Thymus (tissue), 11 donors: ENCODE results near the gene PROZ. TPM values are rescaled to one million over a fixed set of nuclear protein-coding genes. Genes with fewer than 3 reads are reported as not detected.

Experiments
- DNase-seq, 9 donors: peaks; one replicate each; pipeline ENCODE4 v3.0.0-alpha.2; 2013; ENCODE audit warnings: low spot score in 9 of 9, low read depth in 6 of 9, missing footprints in 1 of 9
- H3K27ac ChIP-seq, 2 donors: one replicate each; pipeline ENCODE4 v1.5.1; 2013; ENCODE audit warnings: control low read depth in 1 of 2, low read depth in 1 of 2, low read length in 1 of 2, mild to moderate bottlenecking in 1 of 2, moderate library complexity in 1 of 2
- H3K27me3 ChIP-seq, 2 donors: one replicate each; pipeline ENCODE4 v1.5.1; 2013; ENCODE audit warnings: low read length in 1 of 2; ENCODE audit not compliant: control insufficient read depth in 2 of 2, insufficient read depth in 1 of 2
- H3K36me3 ChIP-seq, 2 donors: one replicate each; pipeline ENCODE4 v1.5.1; 2013; ENCODE audit warnings: low read length in 1 of 2, mild to moderate bottlenecking in 1 of 2, moderate library complexity in 1 of 2; ENCODE audit not compliant: control insufficient read depth in 2 of 2, insufficient read depth in 2 of 2
- H3K4me1 ChIP-seq, 2 donors: one replicate each; pipeline ENCODE4 v1.5.1; 2013; ENCODE audit warnings: low read length in 2 of 2; ENCODE audit not compliant: control insufficient read depth in 2 of 2, insufficient read depth in 2 of 2
- H3K4me3 ChIP-seq, 2 donors: one replicate each; pipeline ENCODE4 v1.5.1; 2013; ENCODE audit warnings: low read length in 2 of 2, control low read depth in 1 of 2, mild to moderate bottlenecking in 1 of 2
- H3K9me3 ChIP-seq, 2 donors: one replicate each; pipeline ENCODE4 v1.5.1; 2013; ENCODE audit warnings: low read length in 1 of 2, mild to moderate bottlenecking in 1 of 2; ENCODE audit not compliant: control insufficient read depth in 2 of 2, insufficient read depth in 1 of 2
- WGBS: extraction: QIAGEN DNeasy Blood & Tissue Kit; methylation state at CpG from one replicate; pipeline ENCODE4 v1.1.7; 2013; 5-methylcytosine and 5-hydroxymethylcytosine counted together
- polyA plus RNA-seq: library from polyadenylated mRNA; stranded (reverse); fragments of 200-250 nt; gene quantifications from one replicate; pipeline ENCODE4 v1.2.3, GENCODE V29; 2013
- total RNA-seq: library from RNA; stranded (reverse); fragments of 120-200 nt; gene quantifications from one replicate; pipeline ENCODE4 v1.2.4, GENCODE V29; 2013
- donor health status: healthy.

PROZ gene
- total and polyA plus RNA-seq, 2 donors, result 0.05 to 0.07 TPM

DNA sequence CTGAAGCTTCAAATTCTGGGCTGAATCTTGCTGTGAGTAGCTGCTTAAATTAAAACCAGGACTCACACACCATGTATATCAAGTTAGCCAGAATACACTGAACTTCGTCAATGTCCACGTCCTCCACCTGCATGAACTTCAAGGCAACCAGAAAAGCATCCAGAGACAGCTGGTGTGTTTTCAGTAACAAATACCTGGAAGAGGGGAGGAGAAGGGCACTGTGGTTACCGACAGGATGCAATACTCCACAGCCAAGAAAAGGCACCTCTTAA is 20.4 kb downstream of the PROZ start:
- WGBS, result 47% methylated on average over 3 of the region's 3 CpGs
- Histone ChIP-seq H3K9me3 (no peaks in the 10 kb centered on the region), H3K36me3 (peaks cover 54 to 77% of the 10 kb centered on the region in 2 donors), H3K4me1 (peaks cover 0 to 6% of the 10 kb centered on the region in 2 donors), H3K27ac (no peak overlapping the region), H3K27me3 (no peaks in the 10 kb centered on the region), H3K4me3 (no peak overlapping the region)
- no peak for DNase-seq

DNA sequence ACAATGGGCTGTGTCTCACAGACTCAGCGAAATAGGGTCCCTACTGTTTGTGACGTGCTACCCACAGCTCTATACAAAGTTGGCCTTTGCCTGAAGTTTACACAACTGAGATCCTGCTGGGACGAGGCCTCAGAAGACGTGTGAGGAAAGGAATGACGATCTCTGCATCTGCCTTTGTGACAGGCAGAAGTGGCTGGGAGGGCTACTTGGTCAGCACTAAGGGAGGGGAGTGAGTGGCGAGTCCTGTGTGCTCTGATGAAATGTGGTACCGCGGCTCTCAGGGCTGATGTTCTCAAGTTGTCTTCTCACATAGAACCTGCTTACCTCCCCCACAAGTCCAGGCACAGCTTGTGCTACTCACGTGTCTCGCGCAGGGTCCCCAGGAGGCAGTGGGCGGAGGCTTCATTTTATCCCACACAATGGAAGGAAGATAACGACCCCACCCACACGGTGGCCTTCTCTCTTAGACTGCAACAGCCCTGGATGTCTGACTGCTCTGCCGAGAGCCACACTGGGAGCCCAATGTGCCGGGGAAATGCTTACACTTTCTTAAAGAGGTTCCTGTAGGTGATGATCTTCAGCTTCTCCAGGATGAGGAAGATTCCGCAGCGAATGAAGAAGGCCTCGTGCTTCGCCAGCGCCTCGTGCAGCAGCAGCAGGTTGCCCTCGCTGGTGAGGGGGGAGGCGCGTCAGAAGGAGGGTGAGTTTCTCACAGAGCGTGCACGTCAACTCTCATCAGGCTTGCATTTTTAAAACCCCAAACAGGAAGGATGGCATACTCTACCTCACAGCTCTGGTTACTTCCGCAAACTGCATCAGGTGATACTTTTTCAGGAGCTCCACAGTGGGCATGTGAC is 21.2 kb downstream of the PROZ start:
- DNase-seq, result peak in 2 of 9 donors; percentile 18 to 57
- 86% methylated on average over 28 of the region's 28 CpGs for WGBS
- no peak overlapping the region for H3K27ac ChIP-seq
- H3K36me3 ChIP-seq, result peaks cover 58 to 77% of the 10 kb centered on the region in 2 donors
- H3K9me3 ChIP-seq, result no peaks in the 10 kb centered on the region
- H3K4me3 ChIP-seq, result no peak overlapping the region
- H3K4me1 ChIP-seq, result peaks cover 0 to 9% of the 10 kb centered on the region in 2 donors
- H3K27me3 ChIP-seq, result no peaks in the 10 kb centered on the region

DNA sequence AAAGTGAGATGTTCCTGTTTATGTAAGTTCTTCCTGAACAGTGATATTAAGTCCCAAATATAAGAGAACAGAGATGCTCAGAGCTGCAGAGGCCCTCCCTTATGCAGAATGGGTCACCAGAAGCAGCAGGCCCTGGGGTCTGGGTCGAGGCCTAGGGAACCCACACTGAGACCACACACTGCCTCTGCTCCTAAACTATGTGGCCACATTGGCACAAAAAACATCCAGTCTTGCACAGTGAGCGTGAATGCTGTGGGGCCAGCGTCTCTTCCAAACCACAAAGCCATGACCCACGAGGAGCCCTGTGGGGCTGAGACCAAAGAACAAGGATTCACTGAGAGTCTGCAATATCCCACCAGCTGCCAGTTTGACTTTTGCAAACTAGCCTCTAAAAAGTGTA is 23.6 kb downstream of the PROZ start:
- H3K4me1 ChIP-seq, result peaks cover 5 to 24% of the 10 kb centered on the region in 2 donors
- H3K9me3 ChIP-seq, result no peaks in the 10 kb centered on the region
- 87% methylated on average over 4 of the region's 4 CpGs for WGBS
- H3K4me3 ChIP-seq, result no peak overlapping the region
- no peak for DNase-seq
- H3K27ac ChIP-seq, result no peak overlapping the region
- peaks cover 53 to 58% of the 10 kb centered on the region in 2 donors for H3K36me3 ChIP-seq
- H3K27me3 ChIP-seq, result no peaks in the 10 kb centered on the region

DNA sequence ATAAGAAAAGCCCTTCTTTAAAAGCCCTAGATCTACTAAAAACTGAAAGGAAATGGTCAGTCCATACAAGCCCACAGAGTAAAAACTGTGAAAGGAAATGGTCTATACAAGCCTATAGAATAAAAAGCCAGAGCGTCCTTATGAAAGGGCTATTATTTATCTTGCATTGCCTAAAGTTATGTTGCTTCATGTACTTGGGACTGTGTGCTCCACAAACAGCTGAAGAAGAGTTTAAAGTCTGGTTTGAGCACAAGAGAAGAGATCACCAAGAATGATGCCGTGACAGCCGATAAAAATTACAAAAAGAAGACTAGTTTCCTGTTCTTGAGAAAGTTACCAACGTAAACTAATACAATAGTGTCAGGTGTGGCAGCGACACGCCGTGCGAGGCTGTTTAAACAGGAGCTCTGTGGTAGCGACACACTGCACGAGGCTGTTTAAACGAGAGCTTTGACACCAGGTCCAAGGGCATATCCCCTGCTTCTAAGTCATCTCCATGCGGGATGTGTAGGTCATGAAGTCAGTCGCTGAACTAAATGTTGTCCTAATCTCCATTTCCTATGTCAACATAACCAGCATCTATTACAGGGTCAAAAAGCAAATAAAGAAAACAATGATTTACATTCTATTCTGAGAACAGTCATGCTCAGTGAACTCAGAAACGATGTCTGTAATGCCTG is 25.1 kb downstream of the PROZ start:
- Histone ChIP-seq H3K9me3 (no peaks in the 10 kb centered on the region), H3K27ac (peak overlapping the region in 1 of 2 donors; percentile 20), H3K27me3 (no peaks in the 10 kb centered on the region), H3K4me1 (peaks cover 5 to 24% of the 10 kb centered on the region in 2 donors), H3K36me3 (peaks cover 58% of the 10 kb centered on the region in 2 donors), H3K4me3 (no peak overlapping the region)
- no peak for DNase-seq
- WGBS, result 98% methylated on average over 14 of the region's 14 CpGs

DNA sequence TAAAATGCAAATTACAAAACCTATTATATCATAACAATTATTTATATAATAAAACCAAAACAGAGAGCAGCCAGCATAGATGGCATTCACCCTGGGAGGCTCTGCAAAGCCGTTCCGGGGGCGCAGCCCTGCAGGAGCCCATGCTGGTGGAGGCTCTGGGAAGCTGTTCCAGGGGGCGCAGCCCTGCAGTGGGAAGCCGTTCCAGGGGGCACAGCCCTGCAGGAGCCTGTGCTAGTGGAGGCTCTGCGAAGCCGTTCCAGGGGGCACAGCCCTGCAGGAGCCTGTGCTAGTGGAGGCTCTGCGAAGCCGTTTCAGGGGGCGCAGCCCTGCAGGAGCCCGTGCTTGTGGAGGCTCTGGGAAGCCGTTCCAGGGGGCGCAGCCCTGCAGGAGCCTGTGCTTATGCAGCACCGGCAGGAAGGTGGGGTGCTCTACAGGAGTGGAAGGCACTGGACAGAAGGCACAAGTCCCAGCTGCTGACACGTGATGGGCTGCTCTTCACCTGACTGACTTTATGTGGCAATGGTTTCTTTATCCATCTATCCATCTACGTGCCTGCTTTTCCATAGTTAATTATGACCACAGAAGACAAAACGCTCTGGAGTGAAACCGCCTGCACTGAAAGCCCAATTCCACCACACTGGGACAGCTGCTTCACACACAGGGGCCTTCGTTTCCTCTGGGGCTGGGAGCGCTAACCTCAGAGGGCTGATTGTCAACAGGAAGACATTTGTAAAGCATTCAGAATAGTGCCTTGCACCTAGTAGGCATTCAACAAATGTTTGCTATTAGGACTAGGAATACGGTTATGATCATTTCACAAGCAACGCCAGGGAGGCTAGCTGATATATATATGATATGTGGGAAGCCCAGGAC is 26.4 kb downstream of the PROZ start:
- peak overlapping the region; percentile 36 to 91 for H3K27ac ChIP-seq
- DNase-seq, result peak in 7 of 9 donors; percentile 19 to 79 (median 36)

DNA sequence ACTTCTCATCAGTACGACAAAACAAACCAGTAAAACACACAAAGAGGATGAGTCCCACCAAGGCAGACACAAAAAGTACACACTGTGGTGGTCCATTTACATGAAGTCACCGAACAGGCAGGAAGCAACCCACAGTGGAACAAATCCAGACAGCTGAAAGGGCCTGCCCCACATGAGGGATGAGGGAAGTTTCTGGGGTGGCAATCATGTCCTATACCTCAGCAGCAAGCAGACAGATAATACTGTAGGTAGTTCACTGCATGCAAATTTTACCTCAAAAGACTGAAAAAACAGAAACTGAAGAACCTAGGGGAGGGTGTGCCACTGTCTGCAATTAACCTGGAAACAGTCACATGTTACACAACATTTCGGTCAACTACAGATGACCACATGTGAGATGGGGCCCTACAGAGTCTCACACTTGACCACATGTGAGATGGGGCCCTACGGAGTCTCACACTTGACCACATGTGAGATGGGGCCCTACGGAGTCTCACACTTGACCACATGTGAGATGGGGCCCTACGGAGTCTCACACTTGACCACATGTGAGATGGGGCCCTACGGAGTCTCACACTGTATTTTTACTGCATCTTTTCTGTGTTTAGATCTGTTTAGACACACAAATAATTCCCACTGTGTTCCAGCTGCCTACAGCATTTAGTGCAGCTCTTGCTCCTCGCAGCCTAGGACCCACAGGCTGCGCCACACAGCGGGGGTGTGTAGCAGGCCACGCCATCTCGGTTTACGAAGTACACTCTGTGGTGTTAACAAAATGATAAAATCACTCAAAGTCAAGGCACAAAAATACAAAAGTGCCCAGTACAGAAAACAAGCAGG is 27.8 kb downstream of the PROZ start:
- DNase-seq, result peak in 2 of 9 donors; percentile 18 to 30
- H3K27ac ChIP-seq, result peak overlapping the region in 1 of 2 donors; percentile 91
- peaks cover 5 to 17% of the 10 kb centered on the region in 2 donors for H3K4me1 ChIP-seq
- no peak overlapping the region for H3K4me3 ChIP-seq
- peaks cover 49 to 51% of the 10 kb centered on the region in 2 donors for H3K36me3 ChIP-seq
- no peaks in the 10 kb centered on the region for H3K27me3 ChIP-seq
- WGBS, result 83% methylated on average over 13 of the region's 13 CpGs
- no peaks in the 10 kb centered on the region for H3K9me3 ChIP-seq

More for the DNA sequence above, 26.4 kb downstream of the PROZ start:
- H3K4me3 ChIP-seq, result no peak overlapping the region
- WGBS, result 71% methylated on average over 22 of the region's 22 CpGs
- H3K9me3 ChIP-seq, result no peaks in the 10 kb centered on the region
- H3K4me1 ChIP-seq, result peaks cover 5 to 18% of the 10 kb centered on the region in 2 donors
- peaks cover 53 to 54% of the 10 kb centered on the region in 2 donors for H3K36me3 ChIP-seq
- H3K27me3 ChIP-seq, result no peaks in the 10 kb centered on the region

DNA sequence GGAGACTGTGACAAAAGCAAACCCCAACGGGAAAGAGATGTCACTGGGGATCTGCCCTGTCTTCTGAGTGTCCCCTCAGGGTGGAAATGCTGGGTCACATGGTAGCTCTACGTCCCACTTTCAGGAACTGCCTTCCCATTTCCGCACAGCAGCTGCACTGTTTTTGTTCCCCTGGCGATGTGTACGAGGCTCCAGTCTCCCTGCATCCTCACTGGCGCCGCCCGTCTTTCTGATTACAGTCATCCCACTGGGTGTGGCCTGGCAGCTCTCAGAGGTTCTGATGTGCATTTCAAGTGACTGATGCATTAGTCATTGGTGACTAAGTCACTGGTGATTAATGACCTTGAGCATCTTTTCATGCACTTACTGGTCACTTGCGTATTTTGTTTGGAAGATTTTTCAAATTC is 28.8 kb downstream of the PROZ start:
- WGBS, result 96% methylated on average over 9 of the region's 9 CpGs
- Histone ChIP-seq H3K4me3 (no peak overlapping the region), H3K36me3 (peaks cover 45 to 52% of the 10 kb centered on the region in 2 donors), H3K27me3 (no peaks in the 10 kb centered on the region), H3K27ac (no peak overlapping the region), H3K9me3 (no peaks in the 10 kb centered on the region), H3K4me1 (peaks cover 5 to 17% of the 10 kb centered on the region in 2 donors)
- no peak for DNase-seq

DNA sequence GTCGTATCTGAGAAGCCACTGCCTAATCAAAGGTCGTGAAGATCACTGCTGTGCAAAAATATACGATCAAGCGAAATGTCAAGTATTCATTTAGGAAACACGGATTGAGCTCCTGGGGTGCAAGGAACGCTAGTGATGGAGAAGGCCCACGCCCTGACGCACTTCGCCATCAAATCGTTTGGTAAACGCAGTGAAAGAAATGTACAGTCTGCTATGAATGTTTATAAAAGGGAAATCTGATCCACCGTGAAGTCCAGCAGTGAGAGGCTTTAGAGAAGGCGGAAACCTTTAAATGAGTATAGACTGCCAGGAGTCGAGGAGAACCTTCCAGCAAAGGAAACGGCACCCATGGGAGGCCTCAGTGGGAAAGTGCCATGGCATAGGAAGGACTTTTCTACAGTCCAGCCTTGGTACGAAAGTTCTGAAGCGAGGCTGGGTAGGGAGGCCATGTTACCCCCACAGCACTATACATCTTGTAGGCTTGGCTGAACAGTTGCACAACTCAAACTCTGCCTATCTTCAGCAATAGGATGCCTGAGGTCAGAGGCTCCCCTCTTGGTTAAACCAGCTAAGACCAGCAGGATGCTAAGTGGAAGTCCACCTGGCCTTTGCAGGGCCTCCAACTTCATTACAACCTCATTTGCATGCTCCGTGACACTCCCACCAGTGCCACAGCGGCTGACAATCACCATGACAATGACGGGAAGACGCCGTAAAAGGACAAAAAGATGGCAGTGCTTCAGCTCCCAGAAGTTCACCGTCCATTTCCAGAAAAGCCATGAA is 29.6 kb downstream of the PROZ start:
- 97% methylated on average over 23 of the region's 23 CpGs for WGBS
- Histone ChIP-seq H3K36me3 (peaks cover 52 to 60% of the 10 kb centered on the region in 2 donors), H3K9me3 (no peaks in the 10 kb centered on the region), H3K4me1 (peaks cover 5 to 17% of the 10 kb centered on the region in 2 donors), H3K27me3 (no peaks in the 10 kb centered on the region), H3K4me3 (no peak overlapping the region), H3K27ac (no peak overlapping the region)
- no peak for DNase-seq
